GM21381 (cell line): Measurements from ENCODE around the gene PTPA.
"Not testable (repeated sequence)": the region's sequence is repeated elsewhere in the genome, so short reads cannot be mapped to it uniquely, and the experiment has no call there.

Experiments used
- ATAC-seq: cut with Tn5 transposase; IDR thresholded peaks from one replicate; pipeline ENCODE4 v1.9.1; 2021; ENCODE audit warnings: mild to moderate bottlenecking, moderate library complexity; ENCODE audit not compliant: unreplicated experiment

Gene PTPA

DNA sequence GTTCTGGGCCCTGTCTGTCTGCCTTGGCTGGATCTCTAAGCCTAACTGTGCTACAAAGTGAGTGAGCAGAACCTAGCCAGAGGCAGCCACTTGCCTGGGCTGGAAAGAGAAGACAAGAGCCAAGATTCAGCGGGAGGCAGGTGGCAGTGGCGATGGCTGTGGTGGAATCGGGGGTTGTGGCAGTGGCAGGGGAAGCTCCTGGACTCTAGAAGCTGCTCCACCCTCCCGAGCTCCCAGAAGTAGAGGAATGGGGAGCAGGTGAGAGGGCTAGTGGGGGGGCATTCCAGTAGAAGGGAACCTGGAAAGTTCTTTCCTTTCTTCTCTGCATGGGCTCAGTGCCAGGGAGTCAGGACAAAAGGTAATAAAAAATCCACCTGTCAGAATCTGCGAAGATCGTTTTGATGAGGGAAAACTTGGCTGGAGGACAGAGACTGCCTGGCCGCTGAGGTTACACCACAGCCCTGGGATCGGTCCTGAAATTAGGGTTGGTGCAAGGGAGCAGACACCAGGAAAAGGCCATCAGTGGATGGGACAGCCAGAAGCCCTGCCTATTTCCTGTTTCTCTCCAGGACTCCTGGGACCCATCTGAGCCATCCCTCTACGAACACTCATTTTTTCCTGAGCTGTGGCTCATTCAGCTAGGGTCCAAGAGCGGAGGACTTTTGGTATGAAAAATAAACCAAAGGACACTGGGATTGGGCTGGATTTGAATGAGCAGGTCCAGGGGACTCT, 2.2 kb upstream of the PTPA start:
- ATAC-seq: no peak

GRCh38 chr9:129109537-129109903, 1.7 kb upstream of the PTPA start:
- no peak for ATAC-seq

DNA sequence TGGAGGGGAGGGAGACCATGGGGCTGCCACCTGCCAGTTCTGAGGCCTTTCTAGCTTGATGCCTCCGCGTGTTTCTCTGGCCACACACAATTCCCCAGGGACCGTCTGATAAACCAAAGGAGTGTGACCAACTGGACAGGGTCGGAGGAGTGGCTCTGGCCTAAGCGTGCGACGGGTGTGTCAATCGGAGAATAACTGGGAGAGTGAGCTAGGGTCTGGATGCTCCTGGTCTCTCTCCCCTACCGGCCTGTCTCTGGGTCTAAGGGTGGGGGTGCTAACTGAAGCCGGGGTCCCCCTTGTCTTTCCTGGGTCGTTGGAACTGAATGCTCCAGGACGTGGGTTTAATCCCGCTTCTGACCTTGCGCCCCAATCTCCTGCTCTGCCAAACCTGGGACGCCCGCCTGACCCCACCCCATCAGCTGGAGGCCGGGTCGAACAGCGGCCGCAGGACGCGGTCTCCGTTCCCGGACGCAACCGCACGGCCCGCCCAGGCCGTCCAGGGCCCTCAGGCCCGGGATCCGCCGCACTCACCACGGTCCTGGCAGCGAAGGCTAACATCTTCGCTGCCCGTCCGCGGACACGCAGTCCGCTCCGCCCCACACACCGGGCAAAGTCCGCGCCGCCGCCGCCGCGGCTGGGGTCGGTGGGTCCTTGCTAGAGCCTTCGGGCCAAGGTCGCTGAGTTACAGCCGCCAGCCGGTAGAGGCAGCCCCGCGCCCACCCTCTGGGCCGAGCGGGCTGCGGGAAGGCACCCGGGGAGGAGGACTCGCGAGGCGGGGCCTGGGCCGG, 1.1 kb upstream of the PTPA start:
- no peak for ATAC-seq

- ATAC-seq: peak; percentile 28
Measured at GRCh38 chr9:129111528-129112151, 425 bp downstream of the PTPA start.

GRCh38 chr9:129112526-129112925, 1.3 kb downstream of the PTPA start:
- not testable (repeated sequence) for ATAC-seq

- ATAC-seq: no peak
Measured at GRCh38 chr9:129113645-129114304, 2.6 kb downstream of the PTPA start.

DNA sequence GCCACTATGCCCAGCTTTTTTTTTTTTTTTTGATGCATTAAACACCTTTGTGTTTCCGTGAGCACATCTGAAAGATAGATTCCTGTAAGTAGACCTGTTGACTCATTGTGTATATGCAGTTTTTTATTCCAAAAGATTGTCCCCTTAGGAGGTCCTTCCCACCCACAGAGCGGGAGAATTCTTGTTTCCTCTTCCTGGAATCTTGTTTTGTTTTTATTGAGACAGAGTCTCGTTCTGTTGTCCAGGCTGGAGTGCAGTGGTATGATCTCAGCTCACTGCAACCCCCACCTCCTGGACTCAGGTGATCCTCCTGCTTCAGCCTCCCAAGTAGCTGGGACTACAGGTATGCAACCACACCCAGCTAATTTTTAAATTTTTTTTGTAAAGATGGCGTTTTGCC, 7.6 kb downstream of the PTPA start:
- ATAC-seq: no peak

- ATAC-seq: no peak
Measured at GRCh38 chr9:129121483-129121882, 10.3 kb downstream of the PTPA start.

GRCh38 chr9:129122133-129122532, 10.9 kb downstream of the PTPA start:
- ATAC-seq: no peak

DNA sequence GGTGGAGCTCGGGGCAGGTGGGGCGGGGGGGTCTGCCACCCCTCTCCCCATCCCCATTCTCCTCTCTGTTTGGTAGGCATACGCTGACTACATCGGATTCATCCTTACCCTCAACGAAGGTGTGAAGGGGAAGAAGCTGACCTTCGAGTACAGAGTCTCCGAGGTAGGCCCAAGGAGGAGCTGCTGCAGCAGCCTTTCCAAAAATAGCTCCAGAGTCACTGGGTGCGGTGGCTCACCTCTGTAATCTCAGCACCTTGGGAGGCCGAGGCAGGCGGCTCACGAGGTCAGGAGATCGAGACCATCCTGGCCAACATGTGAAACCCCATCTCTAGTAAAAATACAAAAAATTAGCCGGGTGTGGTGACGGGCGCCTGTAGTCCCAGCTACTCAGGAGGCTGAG, 11.8 kb downstream of the PTPA start:
- ATAC-seq: not testable (repeated sequence)

- no peak for ATAC-seq
Measured at GRCh38 chr9:129124506-129125069, 13.4 kb downstream of the PTPA start.

- ATAC-seq: no peak
Measured at GRCh38 chr9:129125478-129125877, 14.3 kb downstream of the PTPA start.

- ATAC-seq: no peak
Measured at GRCh38 chr9:129126749-129127618, 15.8 kb downstream of the PTPA start.

- no peak for ATAC-seq
Measured at GRCh38 chr9:129128689-129129088, 17.5 kb downstream of the PTPA start.

- ATAC-seq: not testable (repeated sequence)
Measured at GRCh38 chr9:129130271-129130670, 19.1 kb downstream of the PTPA start.

- no peak for ATAC-seq
Measured at GRCh38 chr9:129130791-129131190, 19.6 kb downstream of the PTPA start.

GRCh38 chr9:129131300-129132145, 20.3 kb downstream of the PTPA start:
- ATAC-seq: no peak

DNA sequence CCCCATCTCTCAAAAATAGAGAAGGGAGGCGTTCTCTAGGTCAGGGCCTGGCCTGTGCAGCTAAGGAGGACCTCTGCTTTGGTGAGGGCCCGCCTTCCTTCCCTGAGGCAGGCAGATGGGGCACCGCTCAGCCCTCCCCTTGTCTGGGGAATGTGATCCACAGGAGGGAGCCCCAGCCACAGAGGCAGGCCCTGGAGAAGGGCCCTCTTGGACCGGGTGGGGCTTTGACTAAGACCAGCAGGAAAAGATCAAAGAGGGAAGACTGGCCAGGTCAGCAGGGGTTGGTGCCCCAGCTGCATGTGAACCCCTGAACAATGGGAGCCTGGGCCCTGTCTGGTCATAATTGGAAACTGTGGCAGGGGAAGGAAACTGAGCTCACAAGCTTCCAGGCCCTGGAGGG, 21.9 kb downstream of the PTPA start:
- no peak for ATAC-seq

- no peak for ATAC-seq
Measured at GRCh38 chr9:129135476-129135875, 24.3 kb downstream of the PTPA start.
